Mesenchymal stem cell (in vitro differentiated cells and primary cell): ENCODE measurements around the gene FUT8.
"Not testable (repeated sequence)": the region's sequence is repeated elsewhere in the genome, so short reads cannot be mapped to it uniquely, and the experiment has no call there.

ENCODE experiments used
- DNase-seq: peaks from one replicate; pipeline ENCODE4 v3.0.0-alpha.2; 2013
- H2AFZ ChIP-seq: one replicate; pipeline ENCODE4 v1.6.1; 2013; ENCODE audit warnings: low read depth, mild to moderate bottlenecking, control low read depth, inconsistent platforms, low read length, moderate library complexity
- H2AK5ac ChIP-seq: 2 replicates; pipeline ENCODE4 v1.6.1; 2013; ENCODE audit warnings: low read length, moderate library complexity, mild to moderate bottlenecking, inconsistent platforms; ENCODE audit not compliant: severe bottlenecking
- H2BK120ac ChIP-seq: one replicate; pipeline ENCODE4 v1.6.1; 2013; ENCODE audit warnings: low read depth, mild to moderate bottlenecking, inconsistent platforms, low read length, moderate library complexity
- H2BK12ac ChIP-seq, 2 experiments: one replicate each; pipeline ENCODE4 v1.6.1; 2013; ENCODE audit warnings: inconsistent platforms in 2 of 2, low read length in 2 of 2, mild to moderate bottlenecking in 2 of 2, moderate library complexity in 2 of 2, control low read depth in 1 of 2
- H2BK15ac ChIP-seq: one replicate; pipeline ENCODE4 v1.6.1; 2013; ENCODE audit warnings: mild to moderate bottlenecking, low read depth, inconsistent platforms; ENCODE audit not compliant: poor library complexity, severe bottlenecking
- H2BK5ac ChIP-seq: 2 replicates; pipeline ENCODE4 v1.6.1; 2013; ENCODE audit warnings: low read depth, mild to moderate bottlenecking, low read length, control low read depth, inconsistent platforms; ENCODE audit not compliant: poor library complexity, severe bottlenecking
- H3K14ac ChIP-seq, 2 experiments: one replicate each; pipeline ENCODE4 v1.6.1; 2013; ENCODE audit warnings: inconsistent platforms in 2 of 2, low read length in 2 of 2, control low read depth in 1 of 2, mild to moderate bottlenecking in 1 of 2, moderate library complexity in 1 of 2
- H3K18ac ChIP-seq, 2 experiments: one replicate each; pipeline ENCODE4 v1.6.1; 2013; ENCODE audit warnings: inconsistent platforms in 2 of 2, low read length in 2 of 2, control low read depth in 1 of 2, low read depth in 1 of 2, mild to moderate bottlenecking in 1 of 2
- H3K23ac ChIP-seq, 2 experiments: one replicate each; pipeline ENCODE4 v1.6.1; 2013; ENCODE audit warnings: inconsistent platforms in 2 of 2, low read length in 2 of 2, mild to moderate bottlenecking in 2 of 2, moderate library complexity in 2 of 2, control low read depth in 1 of 2
- H3K27ac ChIP-seq: 2 replicates; pipeline ENCODE4 v1.5.1; 2013; ENCODE audit warnings: mild to moderate bottlenecking, moderate library complexity, low read length, control low read depth, inconsistent platforms; ENCODE audit not compliant: poor library complexity, severe bottlenecking
- H3K27me3 ChIP-seq, 2 experiments: 2 replicates each; pipeline versions ENCODE4 v1.6.1 to v1.7.0; 2013; ENCODE audit warnings: low read length in 2 of 2, mild to moderate bottlenecking in 2 of 2, moderate library complexity in 2 of 2, control low read depth in 1 of 2, inconsistent platforms in 1 of 2; ENCODE audit not compliant: control insufficient read depth in 1 of 2, insufficient read depth in 1 of 2
- H3K36me3 ChIP-seq, 2 experiments: 2 replicates each; pipeline versions ENCODE4 v1.6.1 to v1.7.0; 2013; ENCODE audit warnings: low read length in 2 of 2, control low read depth in 1 of 2, inconsistent platforms in 1 of 2, low read depth in 1 of 2, mild to moderate bottlenecking in 1 of 2; ENCODE audit not compliant: insufficient read depth in 2 of 2, control insufficient read depth in 1 of 2
- H3K4ac ChIP-seq, 2 experiments: one replicate each; pipeline ENCODE4 v1.6.1; 2013; ENCODE audit warnings: inconsistent platforms in 2 of 2, low read length in 2 of 2, mild to moderate bottlenecking in 2 of 2, moderate library complexity in 2 of 2, control low read depth in 1 of 2, low read depth in 1 of 2
- H3K4me1 ChIP-seq: 2 replicates; pipeline ENCODE4 v1.6.1; 2013; ENCODE audit warnings: low read depth, low read length, control low read depth; ENCODE audit not compliant: control insufficient read depth, insufficient read depth
- H3K4me2 ChIP-seq: 2 replicates; pipeline ENCODE4 v1.6.1; 2013; ENCODE audit warnings: low read length, mild to moderate bottlenecking, inconsistent platforms; ENCODE audit not compliant: poor library complexity, severe bottlenecking
- H3K4me3 ChIP-seq, 2 experiments: 2 replicates each; pipeline versions ENCODE4 v1.5.1 to v1.7.0; 2013; ENCODE audit warnings: low read length in 2 of 2, mild to moderate bottlenecking in 2 of 2, control low read depth in 1 of 2, low read depth in 1 of 2; ENCODE audit not compliant: insufficient read depth in 1 of 2
- H3K79me1 ChIP-seq: replicated peaks from 2 replicates; pipeline ENCODE4 v1.6.1; 2013; ENCODE audit warnings: mild to moderate bottlenecking, control low read depth, low read length, inconsistent platforms; ENCODE audit not compliant: poor library complexity, severe bottlenecking
- H3K9ac ChIP-seq: 2 replicates; pipeline ENCODE4 v1.7.0; 2013; ENCODE audit warnings: mild to moderate bottlenecking, low read length, moderate library complexity
- H3K9me3 ChIP-seq: 2 replicates; pipeline ENCODE4 v1.7.0; 2013; ENCODE audit warnings: mild to moderate bottlenecking, low read length; ENCODE audit not compliant: control insufficient read depth
- H4K8ac ChIP-seq: one replicate; pipeline ENCODE4 v1.6.1; 2013; ENCODE audit warnings: inconsistent platforms, mild to moderate bottlenecking, low read length, moderate library complexity
- H4K91ac ChIP-seq: one replicate; pipeline ENCODE4 v1.6.1; 2013; ENCODE audit warnings: mild to moderate bottlenecking, low read length, inconsistent platforms
- WGBS: methylation state at CpG from one replicate; pipeline ENCODE4 v1.1.7; 2013; ENCODE audit warnings: mixed read lengths; 5-methylcytosine and 5-hydroxymethylcytosine counted together

Gene FUT8

DNA sequence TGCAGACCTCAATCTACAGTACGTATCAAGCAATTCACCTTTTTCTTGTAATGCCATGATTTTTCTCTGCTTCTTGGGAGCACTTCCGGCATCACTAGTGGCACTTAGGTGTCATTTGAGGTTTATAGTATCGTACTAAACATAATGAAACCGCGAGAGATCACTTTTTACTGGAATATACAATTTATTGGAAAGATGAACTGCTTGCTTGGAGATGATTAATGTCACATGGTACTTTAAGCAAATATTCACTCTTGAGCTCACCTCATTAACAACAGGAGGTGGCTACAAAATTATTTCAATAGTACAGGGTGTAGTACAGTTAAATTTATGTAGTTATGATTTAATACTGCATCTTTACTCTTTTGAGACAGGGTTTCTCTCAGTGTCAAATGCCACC, 11.5 kb downstream of the FUT8 start:
- Histone ChIP-seq H2AK5ac (no peak overlapping the region), H3K27me3 (no peaks in the 10 kb centered on the region), H3K27ac (no peak overlapping the region), H3K9ac (no peak overlapping the region), H3K14ac (no peak overlapping the region), H3K4me3 (no peak overlapping the region), H4K8ac (no peak overlapping the region), H2BK120ac (no peak overlapping the region), H3K4me2 (no peak overlapping the region), H3K18ac (no peak overlapping the region), H3K23ac (no peak overlapping the region), H3K36me3 (peaks cover 0 to 7% of the 10 kb centered on the region in 2 experiments), H3K9me3 (no peaks in the 10 kb centered on the region), H2AFZ (no peak overlapping the region), H3K4ac (no peak overlapping the region), H3K4me1 (peaks cover 6% of the 10 kb centered on the region), H3K79me1 (peaks cover 11% of the 10 kb centered on the region), H2BK15ac (no peak overlapping the region), H2BK12ac (no peak overlapping the region), H4K91ac (no peak overlapping the region), H2BK5ac (no peak overlapping the region)
- DNase-seq: no peak
- 100% methylated on average over 3 of the region's 5 CpGs for WGBS

DNA sequence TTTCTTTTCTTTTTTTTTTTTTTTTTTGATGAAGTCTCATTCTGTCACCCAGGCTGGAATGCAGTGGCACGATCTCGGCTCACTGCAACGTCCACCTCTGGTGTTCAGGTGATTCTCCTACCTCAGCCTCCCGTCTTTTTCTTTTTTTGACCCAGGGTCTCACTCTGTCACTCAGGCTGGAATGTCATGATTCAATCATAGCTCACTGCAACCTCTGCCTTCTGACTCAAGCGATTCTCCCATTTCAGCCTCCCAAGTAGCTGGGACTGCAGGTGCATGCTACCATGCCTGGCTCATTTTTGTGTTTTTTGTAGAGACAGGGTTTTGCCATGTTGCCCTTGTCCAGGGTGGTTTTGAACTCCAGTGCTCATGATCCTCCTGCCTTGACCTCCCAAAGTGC, 12.0 kb downstream of the FUT8 start:
- H3K18ac ChIP-seq: no peak overlapping the region
- H3K79me1 ChIP-seq: peaks cover 11% of the 10 kb centered on the region
- H3K4ac ChIP-seq: no peak overlapping the region
- H2BK120ac ChIP-seq: no peak overlapping the region
- no peak overlapping the region for H2AK5ac ChIP-seq
- H3K4me1 ChIP-seq: peaks cover 6% of the 10 kb centered on the region
- H2BK5ac ChIP-seq: no peak overlapping the region
- no peak overlapping the region for H2BK15ac ChIP-seq
- no peak overlapping the region for H3K4me2 ChIP-seq
- H4K8ac ChIP-seq: no peak overlapping the region
- no peak overlapping the region for H2BK12ac ChIP-seq
- no peak overlapping the region for H3K4me3 ChIP-seq
- no peak overlapping the region for H3K14ac ChIP-seq
- no peak overlapping the region for H2AFZ ChIP-seq
- H3K27me3 ChIP-seq: no peaks in the 10 kb centered on the region
- H3K9me3 ChIP-seq: no peaks in the 10 kb centered on the region
- H3K27ac ChIP-seq: no peak overlapping the region
- peaks cover 0 to 7% of the 10 kb centered on the region in 2 experiments for H3K36me3 ChIP-seq
- DNase-seq: no peak
- 95% methylated on average over 5 of the region's 5 CpGs for WGBS
- no peak overlapping the region for H4K91ac ChIP-seq
- no peak overlapping the region for H3K23ac ChIP-seq
- H3K9ac ChIP-seq: no peak overlapping the region

DNA sequence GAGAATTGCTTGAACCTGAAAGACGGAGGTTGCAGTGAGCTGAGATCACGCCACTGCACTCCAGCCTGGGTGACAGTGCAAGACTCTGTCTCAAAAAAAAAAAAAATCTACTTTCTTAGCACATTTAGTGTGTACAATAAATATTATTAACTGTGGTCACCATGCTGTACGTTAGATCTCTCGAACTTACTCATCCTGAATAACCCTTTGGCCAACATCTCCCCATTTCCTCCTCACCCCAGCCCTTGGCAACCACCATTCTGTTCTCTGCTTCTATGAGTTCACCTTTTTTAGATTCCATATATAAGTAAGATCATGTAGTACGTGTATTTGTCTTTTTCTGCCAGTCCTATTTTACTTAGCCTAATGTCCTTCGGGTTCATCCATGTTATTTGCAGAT, 13.4 kb downstream of the FUT8 start:
- H4K8ac ChIP-seq: no peak overlapping the region
- no peak overlapping the region for H3K14ac ChIP-seq
- H2BK12ac ChIP-seq: no peak overlapping the region
- peaks cover 11% of the 10 kb centered on the region for H3K79me1 ChIP-seq
- H3K4me3 ChIP-seq: no peak overlapping the region
- H3K36me3 ChIP-seq: peaks cover 0 to 7% of the 10 kb centered on the region in 2 experiments
- H3K18ac ChIP-seq: no peak overlapping the region
- H3K9ac ChIP-seq: no peak overlapping the region
- DNase-seq: no peak
- no peak overlapping the region for H2AFZ ChIP-seq
- H3K23ac ChIP-seq: no peak overlapping the region
- H3K9me3 ChIP-seq: no peaks in the 10 kb centered on the region
- H2AK5ac ChIP-seq: no peak overlapping the region
- no peak overlapping the region for H3K27ac ChIP-seq
- no peak overlapping the region for H3K4me2 ChIP-seq
- no peak overlapping the region for H3K4ac ChIP-seq
- no peak overlapping the region for H2BK5ac ChIP-seq
- H2BK120ac ChIP-seq: no peak overlapping the region
- WGBS: 90% methylated on average over 2 of the region's 6 CpGs
- H3K27me3 ChIP-seq: no peaks in the 10 kb centered on the region
- H2BK15ac ChIP-seq: no peak overlapping the region
- peaks cover 6% of the 10 kb centered on the region for H3K4me1 ChIP-seq
- H4K91ac ChIP-seq: no peak overlapping the region

DNA sequence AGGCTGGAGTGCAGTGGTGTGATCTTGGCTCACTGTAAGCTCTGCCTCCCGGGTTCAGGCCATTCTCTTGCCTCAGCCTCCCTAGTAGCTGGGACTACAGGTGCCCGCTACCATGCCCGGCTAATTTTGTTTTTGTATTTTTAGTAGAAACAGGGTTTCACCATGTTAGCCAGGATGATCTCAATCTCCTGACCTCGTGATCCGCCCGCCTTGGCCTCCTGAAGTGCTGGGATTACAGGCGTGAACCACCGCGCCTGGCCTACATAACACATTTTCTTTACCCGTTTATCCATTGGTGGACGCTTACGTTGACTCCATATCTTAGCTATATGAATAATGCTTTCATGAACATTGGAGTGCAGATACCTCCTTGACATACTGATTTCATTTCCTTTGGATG, 14.4 kb downstream of the FUT8 start:
- peaks cover 15% of the 10 kb centered on the region for H3K79me1 ChIP-seq
- not testable (repeated sequence) for H4K91ac ChIP-seq, H3K23ac ChIP-seq, H3K9me3 ChIP-seq, H3K4me1 ChIP-seq, H2AK5ac ChIP-seq, H3K4me2 ChIP-seq, H2BK12ac ChIP-seq, H3K14ac ChIP-seq, H4K8ac ChIP-seq, H2BK120ac ChIP-seq, H2BK5ac ChIP-seq, H3K9ac ChIP-seq, H2AFZ ChIP-seq, H3K27ac ChIP-seq, H3K4me3 ChIP-seq, H2BK15ac ChIP-seq, H3K18ac ChIP-seq, H3K36me3 ChIP-seq, H3K4ac ChIP-seq, DNase-seq, H3K27me3 ChIP-seq
- WGBS: 98% methylated on average over 12 of the region's 12 CpGs
